Non-pigmented ciliary epithelial cell (primary cell): ENCODE results near the gene USP9Y.
A peak's percentile ranks its signal among the peaks of the same experiment; 100 is the strongest.
"Not testable (repeated sequence)": the region's sequence is repeated elsewhere in the genome, so short reads cannot be mapped to it uniquely, and the experiment has no call there.

Source experiments
- DNase-seq: peaks from one replicate; pipeline ENCODE4 v3.0.0-alpha.2; 2010; ENCODE audit warnings: low read depth

The USP9Y gene

GRCh38 chrY:12701181-12701695, at the start of gene USP9Y:
Gene USP9Y (plus strand): TSS chrY:12701231. CDS start chrY:12709448, 8,217 bp downstream.
- no peak for DNase-seq

- peak; percentile 65 for DNase-seq
These were observed 49.4 kb upstream of the USP9Y start for GRCh38 chrY:12651621-12652036.

- no peak for DNase-seq
These were observed 39.0 kb upstream of the USP9Y start for GRCh38 chrY:12661745-12662681.

GRCh38 chrY:12662745-12663591, 38.1 kb upstream of the USP9Y start:
- DNase-seq = no peak

- DNase-seq = not testable (repeated sequence)
These were observed 37.2 kb upstream of the USP9Y start for GRCh38 chrY:12663845-12664244.

- no peak for DNase-seq
These were observed 22.9 kb upstream of the USP9Y start for GRCh38 chrY:12678111-12678510.

- DNase-seq = no peak
These were observed 19.5 kb upstream of the USP9Y start for GRCh38 chrY:12681535-12681934.

GRCh38 chrY:12688337-12688736, 12.7 kb upstream of the USP9Y start:
- DNase-seq = no peak

- DNase-seq = no peak
These were observed 944 bp upstream of the USP9Y start for GRCh38 chrY:12700087-12700486.

GRCh38 chrY:12702174-12702573, 1.1 kb downstream of the USP9Y start:
- DNase-seq = no peak

GRCh38 chrY:12710460-12710859, 9.4 kb downstream of the USP9Y start:
- no peak for DNase-seq

GRCh38 chrY:12715376-12715775, 14.3 kb downstream of the USP9Y start:
- no peak for DNase-seq

- DNase-seq = no peak
These were observed 28.7 kb downstream of the USP9Y start for GRCh38 chrY:12729746-12730145.

- DNase-seq = peak; percentile 15
These were observed 32.6 kb downstream of the USP9Y start for GRCh38 chrY:12733625-12734024.

- no peak for DNase-seq
These were observed 33.0 kb downstream of the USP9Y start for GRCh38 chrY:12734051-12734450.

GRCh38 chrY:12741414-12741813, 40.4 kb downstream of the USP9Y start:
- DNase-seq = no peak

- no peak for DNase-seq
These were observed 41.7 kb downstream of the USP9Y start for GRCh38 chrY:12742725-12743124.

- no peak for DNase-seq
These were observed 43.1 kb downstream of the USP9Y start for GRCh38 chrY:12744091-12744490.

- no peak for DNase-seq
These were observed 48.3 kb downstream of the USP9Y start for GRCh38 chrY:12749293-12749692.

- DNase-seq = no peak
These were observed 51.8 kb downstream of the USP9Y start for GRCh38 chrY:12752856-12753255.

GRCh38 chrY:12756021-12756420, 55.0 kb downstream of the USP9Y start:
- DNase-seq = peak; percentile 22

GRCh38 chrY:12765976-12766375, 64.9 kb downstream of the USP9Y start:
- no peak for DNase-seq

- DNase-seq = no peak
These were observed 83.5 kb downstream of the USP9Y start for GRCh38 chrY:12784521-12784920.
